CD4-positive, alpha-beta T cell treated with Interleukin-12 subunit alpha and Interleukin-12 subunit beta, for 1 hour (primary cell): ENCODE data around the gene RBM4B.
"Not testable (repeated sequence)": the region's sequence is repeated elsewhere in the genome, so short reads cannot be mapped to it uniquely, and the experiment has no call there.

Source experiments
- DNase-seq: peaks from one replicate; pipeline ENCODE4 v3.0.0-alpha.2; 2020

The RBM4B gene, protein sequence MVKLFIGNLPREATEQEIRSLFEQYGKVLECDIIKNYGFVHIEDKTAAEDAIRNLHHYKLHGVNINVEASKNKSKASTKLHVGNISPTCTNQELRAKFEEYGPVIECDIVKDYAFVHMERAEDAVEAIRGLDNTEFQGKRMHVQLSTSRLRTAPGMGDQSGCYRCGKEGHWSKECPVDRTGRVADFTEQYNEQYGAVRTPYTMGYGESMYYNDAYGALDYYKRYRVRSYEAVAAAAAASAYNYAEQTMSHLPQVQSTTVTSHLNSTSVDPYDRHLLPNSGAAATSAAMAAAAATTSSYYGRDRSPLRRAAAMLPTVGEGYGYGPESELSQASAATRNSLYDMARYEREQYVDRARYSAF

DNA sequence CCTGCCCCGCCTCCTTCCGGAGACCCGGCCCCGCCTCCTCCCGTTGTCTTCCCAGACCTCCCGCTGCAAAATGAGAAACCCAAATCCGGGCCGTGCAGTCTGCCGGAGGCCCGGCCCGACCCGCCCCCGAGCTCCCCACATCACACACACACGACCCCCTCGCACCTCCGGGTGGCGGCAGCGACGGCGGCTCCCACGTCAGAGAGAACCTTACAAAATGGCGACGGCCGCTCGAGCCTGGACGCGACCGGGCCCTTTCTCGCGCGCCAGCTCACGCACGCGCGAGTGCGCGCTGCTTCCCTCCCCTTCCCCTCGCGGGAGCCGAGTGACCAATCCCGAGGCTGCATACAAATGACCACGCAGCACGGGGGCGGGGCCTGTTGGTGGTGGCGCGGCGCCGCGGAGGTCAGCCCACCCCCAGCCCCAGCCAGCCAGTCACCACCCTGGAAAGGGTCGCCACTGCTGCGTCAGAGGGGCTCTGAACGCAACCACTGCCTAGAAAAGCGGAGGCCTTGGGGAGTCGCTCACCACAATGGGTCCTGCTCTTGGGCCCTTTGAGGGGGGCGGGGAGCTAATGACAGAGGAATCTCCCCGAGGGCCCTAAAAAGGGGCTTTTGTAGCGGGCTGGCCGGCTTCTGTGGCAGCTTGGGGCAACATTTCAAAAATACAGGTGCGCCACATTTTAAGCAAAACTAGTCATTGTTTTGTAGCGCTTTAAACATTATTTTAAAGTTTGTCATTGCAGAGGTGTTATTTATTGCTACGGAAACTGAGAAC, at the start of gene RBM4B:
TSS of gene RBM4B (minus strand) at position 289 of the 777 bp plus-strand sequence. CDS start 808 bp downstream, outside the sequence.
- DNase-seq: peak; percentile 98

DNA sequence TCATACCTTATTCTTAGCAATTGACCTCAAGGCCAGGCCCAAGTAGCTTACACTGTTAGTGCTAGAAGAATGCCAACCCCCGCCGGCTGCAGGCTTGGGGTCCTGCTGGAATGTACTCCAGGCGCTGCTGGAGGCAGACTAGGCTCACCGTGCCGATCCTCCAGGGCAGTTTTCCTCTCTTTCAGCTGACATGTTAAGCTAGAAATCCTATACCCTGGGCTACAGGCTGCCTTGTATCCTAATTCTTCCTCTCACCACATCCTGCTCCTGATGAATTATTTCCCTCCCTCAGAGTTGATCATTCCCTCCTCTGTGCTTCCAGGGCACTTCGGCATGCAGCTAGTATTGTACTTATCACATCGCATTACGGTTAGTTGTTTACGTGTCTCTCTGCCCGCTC, 48.0 kb upstream of the RBM4B start:
- no peak for DNase-seq

DNA sequence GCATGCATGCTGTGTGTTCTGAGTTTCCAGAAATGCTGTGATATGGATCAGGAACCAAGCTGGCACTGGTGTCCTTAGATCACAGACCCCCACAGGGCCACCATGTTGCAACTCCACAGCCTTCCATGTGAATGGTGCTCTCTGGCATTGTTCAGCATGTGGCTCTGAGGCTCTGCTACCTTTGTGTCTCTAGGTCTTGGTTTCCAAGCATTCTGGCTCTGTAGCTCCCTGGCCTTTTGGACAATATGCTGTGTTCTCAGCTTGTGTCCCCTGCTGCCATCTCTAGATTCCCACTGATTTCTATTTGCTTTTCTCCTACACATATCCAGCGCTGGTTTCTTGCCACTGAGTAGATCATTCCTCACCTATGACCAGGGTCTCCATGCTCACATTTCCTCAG, 47.4 kb upstream of the RBM4B start:
- DNase-seq: no peak

DNA sequence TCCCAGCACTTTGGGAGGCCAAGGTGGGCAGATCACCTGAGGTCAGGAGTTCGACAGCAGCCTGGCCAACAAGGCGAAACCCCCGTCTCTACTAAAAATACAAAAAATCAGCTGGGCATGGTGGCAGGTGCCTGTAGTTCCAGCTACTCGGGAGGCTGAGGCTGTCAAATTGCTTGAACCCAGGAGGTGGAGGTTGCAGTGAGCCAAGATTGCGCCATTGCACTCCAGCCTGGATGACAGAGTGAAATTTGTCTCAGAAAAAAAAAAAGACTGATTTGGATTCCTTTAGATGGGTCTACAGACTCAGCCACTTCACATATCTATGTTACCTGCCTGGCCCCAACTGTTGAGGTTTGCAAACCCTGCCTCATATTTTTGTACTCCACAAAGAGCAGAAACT, 46.5 kb upstream of the RBM4B start:
- DNase-seq: not testable (repeated sequence)

DNA sequence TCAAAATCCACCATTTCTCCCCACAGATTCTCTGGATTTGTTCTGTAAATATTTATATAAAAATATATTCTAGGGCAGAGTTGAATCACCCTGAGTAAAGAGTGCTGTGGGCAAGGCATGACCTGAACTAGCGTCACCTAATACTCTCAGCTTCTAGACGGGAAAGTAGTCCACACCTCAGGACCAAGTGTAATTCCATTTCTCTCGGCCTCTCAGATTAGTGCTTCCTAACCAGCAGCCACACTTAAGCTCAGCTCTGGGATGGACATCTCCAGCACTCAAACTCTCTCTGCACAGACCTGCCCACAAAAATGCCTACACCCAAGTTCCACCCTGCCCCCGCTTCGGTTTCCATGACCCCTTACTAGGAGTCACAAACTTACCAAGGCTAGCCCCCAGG, 46.0 kb upstream of the RBM4B start:
- no peak for DNase-seq

DNA sequence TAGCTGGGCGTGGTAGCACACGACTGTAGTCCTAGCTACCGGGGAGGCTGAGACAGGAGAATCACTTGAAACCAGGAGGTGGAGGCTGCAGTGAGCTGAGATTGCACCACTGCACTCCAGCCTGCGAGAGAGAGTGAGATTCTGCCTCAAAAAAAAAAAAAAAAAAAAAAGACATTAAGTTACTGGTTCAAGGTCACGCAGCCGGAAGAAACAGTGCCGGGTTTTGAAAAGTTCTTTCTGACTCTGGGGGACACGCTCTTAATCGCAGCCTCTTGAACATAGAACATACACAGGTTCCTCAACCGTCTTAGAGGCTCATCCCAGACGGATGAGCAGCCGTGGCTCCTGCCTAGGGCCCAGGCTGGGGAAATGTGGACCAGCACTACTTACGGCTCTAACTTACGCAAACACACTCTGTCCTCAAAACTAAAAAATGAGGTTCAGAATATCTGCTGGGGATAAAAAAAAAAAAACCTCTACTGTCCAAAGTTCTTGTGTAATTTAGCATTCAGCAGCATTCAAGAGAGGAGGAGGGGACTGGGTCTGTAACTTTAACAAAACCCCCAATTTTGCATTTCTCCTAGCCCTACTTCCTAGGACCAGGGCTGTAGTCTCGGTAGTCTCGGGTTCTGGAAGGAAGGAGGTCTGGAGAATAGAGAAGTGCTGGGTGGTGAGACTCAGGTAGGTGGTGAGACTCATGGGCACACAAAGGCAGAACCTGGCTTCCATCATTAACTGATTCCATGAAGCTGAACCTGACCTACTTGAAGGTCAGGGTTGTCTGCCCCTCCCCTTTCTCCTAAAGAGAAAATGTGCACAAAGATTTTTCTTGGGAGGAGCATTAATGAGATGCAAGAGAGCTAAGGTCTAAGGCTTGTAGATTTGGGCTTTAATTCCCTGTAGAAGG, 45.3 kb upstream of the RBM4B start:
- DNase-seq: no peak

DNA sequence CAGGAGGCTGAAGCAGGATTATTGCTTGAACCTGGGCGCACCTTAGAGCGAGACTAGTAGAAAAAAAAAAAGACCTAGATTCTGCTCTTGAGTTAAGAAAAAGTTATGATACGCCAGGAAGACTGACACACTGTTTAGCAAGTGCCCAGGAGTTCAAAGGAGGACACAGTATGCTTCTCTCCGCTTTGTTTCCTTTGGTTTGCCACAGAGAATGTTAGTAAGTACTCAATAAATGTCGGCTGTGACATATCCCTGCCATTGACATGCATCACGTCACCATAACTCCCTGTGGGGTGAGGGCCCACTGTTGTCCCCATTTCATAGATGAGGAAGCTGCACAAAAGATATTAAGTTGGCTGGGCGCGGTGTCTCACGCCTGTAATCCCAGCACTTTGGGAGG, 44.3 kb upstream of the RBM4B start:
- DNase-seq: no peak

DNA sequence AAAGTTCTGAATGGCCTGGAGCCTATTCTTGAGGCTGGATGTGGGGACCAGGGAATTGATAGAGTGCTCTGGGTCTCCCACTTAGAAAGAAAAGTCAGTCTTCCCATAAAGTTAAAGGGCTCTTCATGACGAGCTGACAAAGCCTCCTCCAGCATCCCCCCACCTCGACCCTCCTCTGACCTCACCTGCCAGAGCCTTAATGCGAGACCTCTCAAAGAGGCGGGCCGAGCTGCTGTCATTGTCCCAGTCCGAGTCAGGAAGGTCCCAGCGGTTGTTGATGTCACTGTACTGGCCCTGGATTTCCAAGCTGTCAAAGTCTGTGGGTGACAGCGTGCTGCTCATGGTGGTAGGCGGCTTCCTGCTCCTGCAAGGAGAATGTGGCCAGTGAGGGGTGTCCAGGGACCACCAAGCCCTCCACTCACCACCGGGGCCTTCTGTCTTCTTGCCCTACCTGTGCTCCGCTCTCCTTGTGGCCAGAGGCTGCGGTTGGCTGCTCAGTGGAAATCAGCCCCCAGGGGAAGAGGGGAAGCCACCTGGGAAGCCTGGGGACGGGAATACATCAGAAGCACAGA, 43.3 kb upstream of the RBM4B start:
- no peak for DNase-seq

DNA sequence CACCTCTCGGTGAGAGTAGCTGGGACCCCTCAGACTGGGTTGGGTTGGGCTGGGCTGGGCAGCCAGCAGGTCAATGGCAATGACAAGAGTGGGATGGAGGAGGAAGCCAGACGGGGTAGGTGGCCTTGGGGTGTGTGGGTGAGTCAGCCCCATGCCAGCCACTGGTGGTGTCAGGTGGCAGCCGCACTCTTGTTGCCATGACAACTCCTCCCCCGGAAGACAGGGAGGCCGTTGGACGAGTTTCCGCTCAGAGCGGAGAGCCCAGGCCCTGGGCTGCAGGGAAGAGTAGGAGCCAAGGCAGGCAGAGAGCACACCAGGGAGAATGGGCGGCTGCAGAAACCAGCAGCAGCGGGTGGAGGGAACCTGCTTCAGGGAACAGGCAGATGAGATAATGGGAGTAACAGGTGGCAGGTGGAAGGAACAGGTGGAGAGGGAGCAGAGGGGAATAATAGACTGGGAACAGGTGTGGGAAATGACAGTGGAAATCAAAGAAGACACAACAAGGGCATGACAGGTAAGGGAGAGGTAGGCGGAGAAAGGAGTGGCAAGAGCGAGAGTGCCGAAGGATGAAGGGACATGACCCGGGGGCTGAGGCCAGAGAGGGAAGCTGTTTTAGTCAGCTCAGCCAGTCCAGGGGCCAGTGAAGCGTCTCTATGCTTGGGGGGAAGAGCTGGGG, 42.7 kb upstream of the RBM4B start:
- DNase-seq: no peak

DNA sequence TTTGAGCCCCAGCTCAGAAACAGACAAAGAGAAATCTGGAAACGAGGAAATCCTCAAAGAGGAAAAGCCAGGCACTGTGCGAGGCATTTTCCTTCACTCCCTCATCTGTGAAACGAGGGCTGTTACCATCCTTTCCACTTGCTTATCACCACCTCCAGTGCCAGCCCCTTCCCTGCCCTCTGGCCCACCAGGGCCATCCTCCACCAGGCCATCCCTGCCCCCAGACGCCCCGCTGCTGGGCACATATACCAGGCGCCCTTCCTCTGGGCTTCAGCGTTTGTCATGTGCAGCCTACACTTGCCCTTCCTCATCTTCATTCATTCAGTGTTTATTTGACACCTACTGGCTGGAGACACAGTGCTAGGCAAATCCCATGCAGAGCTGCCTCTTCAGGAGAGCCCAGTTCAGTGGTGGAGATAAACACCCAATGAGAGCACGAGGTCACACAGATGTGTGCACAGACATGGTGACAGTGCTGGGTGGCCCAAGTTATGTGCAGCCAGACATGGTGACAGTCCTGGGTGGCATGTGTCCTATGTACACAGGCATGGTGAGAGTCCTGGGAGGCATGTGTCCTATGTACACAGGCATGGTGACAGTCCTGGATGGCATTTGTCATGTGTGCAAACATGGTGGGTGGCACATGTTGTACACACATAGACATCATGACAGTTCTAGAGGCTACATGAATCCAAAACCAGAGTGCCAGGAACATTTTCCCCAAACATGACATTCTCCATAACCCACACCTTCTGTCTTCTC, 41.6 kb upstream of the RBM4B start:
- DNase-seq: no peak

DNA sequence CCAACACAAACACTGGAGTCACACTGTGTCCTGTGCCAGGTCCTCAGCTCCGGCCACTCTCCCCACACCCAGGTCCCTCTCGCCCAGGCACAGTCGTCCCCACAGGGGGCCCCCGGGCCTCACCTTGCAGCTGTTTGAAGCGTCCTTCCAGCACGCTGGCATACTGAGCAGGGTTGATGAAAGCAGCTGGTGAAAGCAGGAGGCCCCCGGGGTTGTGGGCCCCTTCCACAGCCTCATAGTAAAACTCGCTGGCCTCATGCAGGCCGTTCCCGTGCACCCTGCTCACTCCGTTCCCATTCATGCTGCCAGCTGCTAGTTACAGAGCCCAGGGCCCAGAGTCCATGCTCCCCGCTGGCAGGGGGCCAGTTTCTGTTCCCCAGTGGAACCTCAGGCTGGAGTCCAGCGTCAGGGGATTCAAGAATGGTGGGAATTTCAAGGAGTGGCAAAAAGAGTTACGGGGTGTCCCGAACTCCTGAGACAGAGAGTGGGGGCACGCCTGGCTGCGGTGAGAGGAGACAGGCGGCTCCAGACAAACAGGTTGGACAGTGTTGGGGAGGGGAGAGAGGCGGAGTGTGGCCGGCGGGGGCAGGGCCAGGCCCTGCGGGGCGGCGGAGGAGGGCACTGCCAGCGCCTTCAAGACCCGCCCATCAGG, 40.8 kb upstream of the RBM4B start:
- DNase-seq: no peak

DNA sequence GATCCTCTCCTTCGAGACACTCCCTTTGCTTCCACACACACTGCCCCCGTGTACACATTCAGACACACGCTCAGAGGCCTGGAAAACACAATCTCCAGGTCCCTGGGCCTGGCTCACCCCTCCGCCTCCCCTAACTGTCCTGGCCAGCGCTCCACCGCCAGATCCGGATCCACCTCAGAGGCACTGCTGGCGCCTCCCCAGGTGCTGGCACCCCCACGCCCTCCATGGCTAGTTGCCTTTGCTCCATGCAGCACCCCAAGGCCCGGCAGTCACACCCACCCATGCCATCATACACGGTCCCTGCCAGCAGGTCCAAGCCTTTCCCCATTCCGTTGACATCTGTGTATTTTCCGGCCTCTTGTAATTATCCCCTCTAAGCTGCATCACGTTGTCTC, 40.2 kb upstream of the RBM4B start:
- DNase-seq: no peak

DNA sequence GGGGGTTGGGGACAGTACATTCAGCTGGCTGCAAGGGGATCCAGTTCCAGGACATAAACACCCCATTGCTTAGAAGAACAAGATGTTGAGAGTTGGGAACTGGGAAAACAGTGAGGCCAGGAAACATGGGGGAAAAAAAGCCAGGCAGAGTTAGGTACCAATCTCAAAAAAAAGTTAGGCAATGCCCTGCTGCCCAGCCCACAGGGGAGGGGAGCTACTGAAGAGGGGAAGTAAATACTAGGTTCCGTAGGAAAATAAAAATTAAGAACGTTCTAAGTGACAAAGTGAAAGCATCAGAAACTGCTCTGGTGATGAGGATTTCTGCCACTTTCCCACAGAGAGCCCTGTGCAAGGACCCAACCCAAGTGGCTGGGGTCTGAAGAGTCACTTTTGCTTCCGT, 39.3 kb upstream of the RBM4B start:
- DNase-seq: no peak

DNA sequence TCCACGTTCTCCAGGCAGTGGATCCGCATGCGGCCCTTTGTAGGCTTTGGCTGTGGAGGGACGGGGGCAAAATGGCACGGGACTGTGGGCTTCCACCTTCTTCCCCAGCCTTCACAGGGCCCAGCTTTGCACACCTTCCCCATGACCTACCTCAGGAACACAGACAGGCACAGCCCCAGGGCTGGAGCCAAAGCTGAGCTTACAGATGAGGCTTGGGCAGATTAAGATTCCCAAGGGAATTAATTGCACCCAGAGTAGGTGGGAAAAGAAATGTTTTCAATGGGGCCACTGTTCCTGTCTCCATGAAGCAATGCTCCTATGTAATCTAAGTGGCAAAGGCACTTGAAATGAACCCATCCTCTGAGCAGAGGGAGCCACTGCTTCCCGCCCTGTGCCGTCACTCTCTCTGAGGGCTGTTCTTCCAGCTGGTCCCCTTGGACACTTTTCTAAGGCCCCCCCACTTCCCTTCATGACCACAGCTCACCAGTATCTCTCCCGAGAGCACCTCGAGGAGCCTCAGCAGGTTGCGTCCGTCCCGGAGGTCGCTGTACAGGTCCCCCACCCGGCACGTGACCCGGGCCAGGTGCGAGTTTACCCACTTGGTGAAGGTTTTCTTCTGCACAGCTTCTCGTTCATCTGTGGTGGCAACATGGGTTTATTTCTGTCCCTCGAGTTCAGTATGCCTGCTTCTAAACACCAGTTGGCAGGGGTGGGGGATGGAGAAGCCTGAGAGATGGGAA, 37.8 kb upstream of the RBM4B start:
- DNase-seq: no peak

DNA sequence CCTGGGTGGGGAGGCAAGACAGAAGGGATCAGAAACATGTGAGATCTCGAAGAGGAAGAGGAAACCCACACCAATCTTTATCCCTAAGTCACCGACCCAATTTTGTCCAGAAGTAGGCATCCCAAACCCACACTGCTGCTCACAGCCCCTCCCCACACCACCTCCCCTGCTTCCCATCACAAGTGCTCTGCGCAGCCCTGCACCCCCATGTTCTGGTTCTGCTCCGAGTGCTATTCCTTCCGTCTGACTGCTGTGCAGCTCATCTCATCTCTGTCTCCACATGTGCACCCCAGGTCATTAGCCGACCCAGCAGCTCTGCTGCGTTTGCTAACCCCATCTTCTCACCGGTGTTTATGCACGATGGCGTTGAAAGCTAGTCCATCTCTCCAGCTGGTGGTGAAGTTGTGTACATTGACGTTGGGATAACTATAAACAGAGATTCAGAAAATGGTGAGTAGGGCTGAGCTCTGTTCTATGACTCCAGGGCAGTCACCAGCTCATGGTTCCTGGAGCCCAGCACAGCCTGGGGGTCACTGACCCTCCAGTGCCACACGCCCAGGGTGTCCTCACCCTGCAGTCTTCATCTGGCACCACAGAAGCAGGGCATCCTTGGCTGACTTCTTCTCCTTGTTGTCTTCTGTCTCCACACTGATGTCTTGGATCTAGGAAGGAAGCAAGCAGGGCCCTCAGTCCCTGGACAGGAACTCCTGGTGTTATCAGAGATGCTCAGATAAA, 36.2 kb upstream of the RBM4B start:
- DNase-seq: no peak

DNA sequence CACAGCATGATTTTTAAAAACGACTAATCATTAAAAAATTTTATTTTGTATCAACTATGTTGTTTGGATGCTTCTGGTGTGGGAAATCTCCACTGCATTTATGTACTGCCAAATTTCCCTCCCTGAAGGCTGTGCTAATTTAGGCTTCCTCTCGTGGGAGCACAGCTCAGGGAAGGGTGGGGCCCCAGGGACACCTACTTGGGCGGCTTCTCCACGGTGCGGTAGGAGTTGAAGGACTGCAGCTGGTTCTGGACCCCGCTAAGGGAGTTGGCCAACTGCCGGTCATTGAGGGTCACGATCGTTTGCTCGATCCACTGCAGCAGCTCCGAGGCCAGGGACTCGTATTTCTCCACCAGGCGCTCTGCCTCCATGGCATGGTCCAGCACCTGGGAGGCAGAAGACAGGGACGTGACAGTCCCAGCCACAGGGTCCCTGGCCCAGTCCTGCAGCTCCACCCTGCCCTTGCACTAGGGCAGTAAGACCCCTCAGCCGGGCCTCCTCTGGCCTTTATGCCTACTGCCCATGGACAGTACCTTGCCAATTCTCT, 32.8 kb upstream of the RBM4B start:
- DNase-seq: no peak

DNA sequence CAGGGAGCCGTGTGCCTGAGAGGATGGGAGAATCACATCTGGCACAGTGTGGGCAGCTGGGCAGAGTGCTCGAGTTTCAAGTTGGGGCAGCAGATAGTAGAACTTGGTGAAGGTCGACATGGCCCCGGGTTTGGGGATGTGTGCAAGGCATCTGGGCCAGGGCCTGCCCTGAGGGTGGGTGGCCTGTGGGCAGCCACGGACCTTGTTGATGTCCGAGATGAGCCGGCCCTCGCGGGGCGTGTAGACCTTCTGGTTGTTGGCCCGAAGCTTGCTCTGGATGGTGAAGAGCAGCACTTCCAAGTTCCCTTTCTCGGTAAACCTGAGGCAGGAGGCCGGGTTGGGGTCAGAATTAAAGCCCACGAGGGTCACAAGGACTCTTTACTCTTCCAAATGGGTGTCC, 31.0 kb upstream of the RBM4B start:
- no peak for DNase-seq

DNA sequence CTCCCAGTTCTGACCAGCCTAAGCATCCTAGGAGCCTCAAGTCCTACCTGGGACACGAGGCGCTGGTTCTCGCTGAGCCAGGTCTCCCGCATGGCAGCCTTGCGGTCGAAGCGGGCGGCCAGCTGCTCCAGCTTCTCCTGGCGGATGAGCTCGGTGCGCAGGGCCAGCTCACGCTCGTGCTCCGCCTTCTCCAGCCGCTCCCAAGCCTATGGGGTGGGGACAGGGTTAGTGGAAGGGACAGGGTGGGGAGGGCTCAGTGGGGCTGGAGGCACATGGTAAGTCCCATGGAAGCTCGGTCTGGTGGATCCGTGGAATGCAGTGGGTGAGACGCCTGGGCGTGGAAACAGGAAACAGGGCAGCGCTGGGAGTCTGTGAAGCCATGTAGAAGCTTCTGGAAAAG, 30.4 kb upstream of the RBM4B start:
- no peak for DNase-seq

DNA sequence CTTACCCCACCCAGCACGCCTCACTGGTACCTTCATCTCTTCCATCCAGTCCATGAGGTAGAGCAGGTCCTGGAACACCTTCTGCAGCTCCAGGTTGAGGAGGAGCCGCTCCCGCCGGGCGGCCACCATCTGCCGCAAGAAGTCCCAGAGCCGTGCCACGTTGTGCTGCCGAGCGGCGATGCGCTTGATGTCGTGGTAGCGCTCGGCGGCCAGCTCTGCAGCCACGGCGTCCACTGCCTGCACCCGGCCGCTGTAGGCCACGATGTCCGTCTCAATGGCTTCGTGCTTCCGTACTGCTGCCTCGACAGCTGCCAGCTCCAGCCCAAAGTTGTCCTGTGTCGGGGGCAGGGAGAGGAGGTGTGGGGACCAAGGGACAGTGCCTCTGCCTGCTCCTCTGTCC, 29.8 kb upstream of the RBM4B start:
- DNase-seq: no peak
